Measurements from ENCODE around the gene CTDSP2.

- no peak for TF ChIP-seq POLR2A (IDR thresholded peaks at IDR 0.05; ENCODE audit: low read depth, low read length)
- no peak for TF ChIP-seq TAF1 (IDR thresholded peaks at IDR 0.05; ENCODE audit: borderline replicate concordance, low read depth, low read length)
- no peak for TF ChIP-seq POLR2AphosphoS5 (IDR thresholded peaks at IDR 0.05; ENCODE audit: low read depth, low read length)
Measured at GRCh38 chr12:57781801-57782200, 64.7 kb downstream of the CTDSP2 start.
